Astrocyte of the hippocampus (primary cell): ENCODE measurements around the gene GSDMA.

Source experiments
- DNase-seq: peaks from one replicate; pipeline ENCODE4 v3.0.0; 2011; ENCODE audit warnings: low read depth, low spot score

GSDMA gene

GRCh38 chr17:39962642-39963220 is at the start of gene GSDMA:
GSDMA (plus strand) TSS chr17:39963004; CDS start chr17:39965688, 2,684 bp downstream.
- DNase-seq: no peak

- DNase-seq: no peak
These were observed 48.8 kb upstream of the GSDMA start for GRCh38 chr17:39913989-39914388.

- no peak for DNase-seq
These were observed 47.2 kb upstream of the GSDMA start for GRCh38 chr17:39915559-39915958.

- no peak for DNase-seq
These were observed 45.9 kb upstream of the GSDMA start for GRCh38 chr17:39916918-39917317.

- DNase-seq: no peak
These were observed 43.6 kb upstream of the GSDMA start for GRCh38 chr17:39919087-39919683.

GRCh38 chr17:39920218-39921210 is 42.3 kb upstream of the GSDMA start:
- no peak for DNase-seq

GRCh38 chr17:39921323-39921722 is 41.5 kb upstream of the GSDMA start:
- no peak for DNase-seq

GRCh38 chr17:39922006-39922405 is 40.8 kb upstream of the GSDMA start:
- DNase-seq: no peak

- no peak for DNase-seq
These were observed 39.6 kb upstream of the GSDMA start for GRCh38 chr17:39923230-39923629.

- peak; percentile 23 for DNase-seq
These were observed 38.7 kb upstream of the GSDMA start for GRCh38 chr17:39923836-39924690.

GRCh38 chr17:39924691-39925055 is 38.1 kb upstream of the GSDMA start:
- DNase-seq: no peak

- no peak for DNase-seq
These were observed 37.3 kb upstream of the GSDMA start for GRCh38 chr17:39925282-39926134.

- DNase-seq: no peak
These were observed 36.6 kb upstream of the GSDMA start for GRCh38 chr17:39926135-39926587.

GRCh38 chr17:39926588-39927100 is 36.2 kb upstream of the GSDMA start:
- peak; percentile 64 for DNase-seq

GRCh38 chr17:39927101-39927928 is 35.5 kb upstream of the GSDMA start, which contains the start of the genes LRRC3C and ORMDL3:
LRRC3C (plus strand) TSS chr17:39927732; CDS start chr17:39941524, 13,792 bp downstream.
ORMDL3 (minus strand) TSS chr17:39927601; CDS start chr17:39924203, 3,398 bp downstream.
- DNase-seq: peak; percentile 98

- DNase-seq: peak; percentile 29
These were observed 34.6 kb upstream of the GSDMA start for GRCh38 chr17:39927929-39928857.

- peak; percentile 91 for DNase-seq
These were observed 33.8 kb upstream of the GSDMA start for GRCh38 chr17:39928858-39929645.
